Measurements from ENCODE around the gene CHSY1.

CHSY1 gene

GRCh38 chr15:101188637-101189408, 63.0 kb downstream of the CHSY1 start:
- H3K36me3 ChIP-seq (ENCODE audit: low read depth): peaks cover 14% of the 10 kb centered on the region
- H3K4me1 ChIP-seq (ENCODE audit: insufficient read depth, poor library complexity, severe bottlenecking): peaks cover 67% of the 10 kb centered on the region
- H3K9me3 ChIP-seq (ENCODE audit: severe bottlenecking): no peaks in the 10 kb centered on the region
- DNase-seq (ENCODE audit: low spot score) (no peak), ATAC-seq (ENCODE audit: low read depth) (peak; percentile 70)
- H3K4me3 ChIP-seq (ENCODE audit: severe bottlenecking): peak overlapping the region; percentile 20
- H3K27me3 ChIP-seq (ENCODE audit: insufficient read depth, poor library complexity, severe bottlenecking): no peaks in the 10 kb centered on the region
- TF ChIP-seq CTCF (IDR thresholded peaks at IDR 0.05; ENCODE audit: poor library complexity, severe bottlenecking): peak; percentile 11
- H3K27ac ChIP-seq (ENCODE audit: poor library complexity, severe bottlenecking): peak overlapping the region; percentile 92

- H3K27ac ChIP-seq (ENCODE audit: poor library complexity, severe bottlenecking): peak overlapping the region; percentile 92
- DNase-seq (ENCODE audit: low spot score) (no peak), ATAC-seq (ENCODE audit: low read depth) (peak; percentile 3; the same call in 1 of the 3 replicates)
- no peaks in the 10 kb centered on the region for H3K27me3 ChIP-seq (ENCODE audit: insufficient read depth, poor library complexity, severe bottlenecking)
- H3K4me1 ChIP-seq (ENCODE audit: insufficient read depth, poor library complexity, severe bottlenecking): peaks cover 59% of the 10 kb centered on the region
- TF ChIP-seq CTCF (IDR thresholded peaks at IDR 0.05; ENCODE audit: poor library complexity, severe bottlenecking): no peak
- peaks cover 20% of the 10 kb centered on the region for H3K36me3 ChIP-seq (ENCODE audit: low read depth)
- H3K4me3 ChIP-seq (ENCODE audit: severe bottlenecking): peak overlapping the region; percentile 20
- no peaks in the 10 kb centered on the region for H3K9me3 ChIP-seq (ENCODE audit: severe bottlenecking)
Observed at GRCh38 chr15:101187820-101188636, 63.8 kb downstream of the CHSY1 start.

GRCh38 chr15:101185770-101186169, 66.1 kb downstream of the CHSY1 start:
- no peaks in the 10 kb centered on the region for H3K27me3 ChIP-seq (ENCODE audit: insufficient read depth, poor library complexity, severe bottlenecking)
- ATAC-seq (ENCODE audit: low read depth) (no peak), DNase-seq (ENCODE audit: low spot score) (no peak)
- H3K9me3 ChIP-seq (ENCODE audit: severe bottlenecking): no peaks in the 10 kb centered on the region
- H3K4me1 ChIP-seq (ENCODE audit: insufficient read depth, poor library complexity, severe bottlenecking): peaks cover 41% of the 10 kb centered on the region
- no peak overlapping the region for H3K4me3 ChIP-seq (ENCODE audit: severe bottlenecking)
- peaks cover 40% of the 10 kb centered on the region for H3K36me3 ChIP-seq (ENCODE audit: low read depth)
- no peak overlapping the region for H3K27ac ChIP-seq (ENCODE audit: poor library complexity, severe bottlenecking)
- TF ChIP-seq CTCF (IDR thresholded peaks at IDR 0.05; ENCODE audit: poor library complexity, severe bottlenecking): no peak

GRCh38 chr15:101185336-101185735, 66.5 kb downstream of the CHSY1 start:
- DNase-seq (ENCODE audit: low spot score) (no peak), ATAC-seq (ENCODE audit: low read depth) (no peak)
- H3K4me1 ChIP-seq (ENCODE audit: insufficient read depth, poor library complexity, severe bottlenecking): peaks cover 36% of the 10 kb centered on the region
- TF ChIP-seq CTCF (IDR thresholded peaks at IDR 0.05; ENCODE audit: poor library complexity, severe bottlenecking): no peak
- no peak overlapping the region for H3K27ac ChIP-seq (ENCODE audit: poor library complexity, severe bottlenecking)
- H3K9me3 ChIP-seq (ENCODE audit: severe bottlenecking): no peaks in the 10 kb centered on the region
- H3K27me3 ChIP-seq (ENCODE audit: insufficient read depth, poor library complexity, severe bottlenecking): no peaks in the 10 kb centered on the region
- no peak overlapping the region for H3K4me3 ChIP-seq (ENCODE audit: severe bottlenecking)
- H3K36me3 ChIP-seq (ENCODE audit: low read depth): peaks cover 40% of the 10 kb centered on the region
